Upper lobe of right lung (tissue), 1 donor: ENCODE results near the gene LCN1. TPM values are rescaled to one million over a fixed set of nuclear protein-coding genes. Genes with fewer than 3 reads are reported as not detected.
A peak's percentile ranks its signal among the peaks of the same experiment; 100 is the strongest.
"Not testable (repeated sequence)": the region's sequence is repeated elsewhere in the genome, so short reads cannot be mapped to it uniquely, and the experiment has no call there.

Experiments
- ATAC-seq: fragments of 200-7000 bp; cut with Tn5 transposase; one replicate; pipeline ENCODE4 v1.9.1; 2020; ENCODE audit warnings: mild to moderate bottlenecking, moderate library complexity
- DNase-seq: peaks from one replicate; pipeline ENCODE4 v3.0.0-alpha.2; 2020
- H3K27ac ChIP-seq: fragments of 200-600 bp; one replicate; pipeline ENCODE4 v1.8.0; 2022
- H3K27me3 ChIP-seq: fragments of 200-600 bp; one replicate; pipeline ENCODE4 v1.8.0; 2022; ENCODE audit warnings: mild to moderate bottlenecking
- H3K36me3 ChIP-seq: fragments of 200-600 bp; one replicate; pipeline ENCODE4 v1.8.0; 2022
- H3K4me1 ChIP-seq: fragments of 200-600 bp; one replicate; pipeline ENCODE4 v1.8.0; 2022
- H3K4me3 ChIP-seq: fragments of 200-600 bp; one replicate; pipeline ENCODE4 v1.8.0; 2022; ENCODE audit warnings: mild to moderate bottlenecking
- H3K9me3 ChIP-seq: fragments of 200-600 bp; one replicate; pipeline ENCODE4 v1.8.0; 2022
- intact Hi-C: fragments of 100-400 bp; cut with DNase I; formaldehyde crosslinking; loops from one replicate; pipeline ENCODE4 v1.11.0; 2022
- total RNA-seq: library from RNA; stranded (reverse); fragmentation: NEBNext Ultra II Directional; extraction: Animal tissue kit (Norgen Biotek cat#: 25700); gene quantifications from one replicate; pipeline ENCODE4 v1.2.1, GENCODE V29; 2021
- TF ChIP-seq, protein P1 (sequence below): fragments of 200-600 bp; IDR thresholded peaks from one replicate; pipeline ENCODE4 v1.8.0; 2022; ENCODE audit warnings: antibody characterized with exemption
- donor health status: DM: no; HTN: yes; CAD: no; lungs with severe emphysema.

LCN1 gene
- total RNA-seq, 1 donor from 2014 or later = not detected

DNA sequence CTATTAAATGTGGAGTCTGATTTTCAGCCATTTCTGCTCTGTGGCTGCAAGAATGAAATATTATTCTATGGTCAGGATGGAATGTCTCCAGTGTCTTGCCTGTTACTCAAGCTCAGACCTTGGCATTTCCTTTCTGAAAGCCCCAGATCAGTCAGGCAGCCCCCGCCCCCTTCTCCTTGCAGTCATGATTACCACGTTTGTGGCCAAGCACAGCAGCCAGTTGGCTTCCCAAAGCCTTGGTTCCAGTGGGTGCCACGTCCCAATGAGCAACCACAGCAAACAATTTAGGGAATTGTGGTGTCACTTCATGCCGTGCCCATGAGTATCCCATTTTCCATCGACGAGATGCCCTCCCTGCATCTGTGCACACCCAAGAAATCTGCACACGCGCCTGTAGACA, 15.0 kb downstream of the LCN1 start:
- DNase-seq (no peak), ATAC-seq (no peak)
- TF ChIP-seq, protein P1, sequence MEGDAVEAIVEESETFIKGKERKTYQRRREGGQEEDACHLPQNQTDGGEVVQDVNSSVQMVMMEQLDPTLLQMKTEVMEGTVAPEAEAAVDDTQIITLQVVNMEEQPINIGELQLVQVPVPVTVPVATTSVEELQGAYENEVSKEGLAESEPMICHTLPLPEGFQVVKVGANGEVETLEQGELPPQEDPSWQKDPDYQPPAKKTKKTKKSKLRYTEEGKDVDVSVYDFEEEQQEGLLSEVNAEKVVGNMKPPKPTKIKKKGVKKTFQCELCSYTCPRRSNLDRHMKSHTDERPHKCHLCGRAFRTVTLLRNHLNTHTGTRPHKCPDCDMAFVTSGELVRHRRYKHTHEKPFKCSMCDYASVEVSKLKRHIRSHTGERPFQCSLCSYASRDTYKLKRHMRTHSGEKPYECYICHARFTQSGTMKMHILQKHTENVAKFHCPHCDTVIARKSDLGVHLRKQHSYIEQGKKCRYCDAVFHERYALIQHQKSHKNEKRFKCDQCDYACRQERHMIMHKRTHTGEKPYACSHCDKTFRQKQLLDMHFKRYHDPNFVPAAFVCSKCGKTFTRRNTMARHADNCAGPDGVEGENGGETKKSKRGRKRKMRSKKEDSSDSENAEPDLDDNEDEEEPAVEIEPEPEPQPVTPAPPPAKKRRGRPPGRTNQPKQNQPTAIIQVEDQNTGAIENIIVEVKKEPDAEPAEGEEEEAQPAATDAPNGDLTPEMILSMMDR = no peak
- Histone ChIP-seq H3K27ac (no peak overlapping the region), H3K9me3 (no peaks in the 10 kb centered on the region), H3K4me1 (no peaks in the 10 kb centered on the region), H3K27me3 (peaks cover 10% of the 10 kb centered on the region), H3K36me3 (no peaks in the 10 kb centered on the region), H3K4me3 (no peak overlapping the region)
- intact Hi-C loops = no loop called here

GRCh38 chr9:135543262-135543894, 22.1 kb downstream of the LCN1 start:
- intact Hi-C loops, H3K4me1 ChIP-seq, DNase-seq, H3K27ac ChIP-seq, H3K4me3 ChIP-seq, H3K36me3 ChIP-seq, ATAC-seq, H3K27me3 ChIP-seq, H3K9me3 ChIP-seq: not testable (repeated sequence)

- peak; percentile 48 for DNase-seq
- intact Hi-C loops = no loop called here
- Histone ChIP-seq H3K27ac (no peak overlapping the region), H3K9me3 (no peaks in the 10 kb centered on the region), H3K27me3 (no peaks in the 10 kb centered on the region), H3K36me3 (no peaks in the 10 kb centered on the region), H3K4me3 (no peak overlapping the region), H3K4me1 (no peaks in the 10 kb centered on the region)
- ATAC-seq = no peak
- TF ChIP-seq, protein P1 = no peak
Measured at GRCh38 chr9:135544981-135545635, 23.9 kb downstream of the LCN1 start.

DNA sequence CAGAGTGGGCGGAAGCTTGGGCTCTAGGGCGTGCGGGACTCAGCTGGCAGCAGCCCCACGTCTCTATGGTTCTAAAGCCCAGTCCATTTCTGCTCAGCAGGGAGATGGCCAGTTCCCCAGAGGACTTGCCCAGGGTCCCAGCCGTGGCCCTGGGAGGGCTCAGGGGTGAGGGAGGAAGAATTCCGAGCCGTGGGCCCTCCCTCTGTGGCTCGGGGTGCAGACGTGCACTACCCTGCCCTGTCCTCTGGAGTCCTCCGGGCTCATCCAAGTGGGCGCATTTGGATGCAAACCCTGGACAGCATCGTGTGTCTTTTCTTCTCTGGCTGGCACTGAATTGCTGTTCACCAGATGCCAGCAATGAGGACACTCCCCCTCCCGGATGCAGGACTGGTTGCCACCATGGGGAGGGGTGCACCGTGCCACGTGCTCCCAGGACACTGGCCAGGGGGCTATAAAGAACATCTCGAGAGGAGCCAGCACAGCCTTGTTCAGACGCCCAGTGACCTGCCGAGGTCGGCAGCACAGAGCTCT, 24.5 kb downstream of the LCN1 start, which contains the start of gene OBP2A:
OBP2A (plus strand) TSS at position 481 of the 531 bp plus-strand sequence. CDS start 55 bp downstream, outside the sequence.
- H3K4me3 ChIP-seq, H3K9me3 ChIP-seq, ATAC-seq, H3K27ac ChIP-seq, H3K27me3 ChIP-seq, H3K36me3 ChIP-seq, intact Hi-C loops, H3K4me1 ChIP-seq: not testable (repeated sequence)
- DNase-seq = peak; percentile 38

DNA sequence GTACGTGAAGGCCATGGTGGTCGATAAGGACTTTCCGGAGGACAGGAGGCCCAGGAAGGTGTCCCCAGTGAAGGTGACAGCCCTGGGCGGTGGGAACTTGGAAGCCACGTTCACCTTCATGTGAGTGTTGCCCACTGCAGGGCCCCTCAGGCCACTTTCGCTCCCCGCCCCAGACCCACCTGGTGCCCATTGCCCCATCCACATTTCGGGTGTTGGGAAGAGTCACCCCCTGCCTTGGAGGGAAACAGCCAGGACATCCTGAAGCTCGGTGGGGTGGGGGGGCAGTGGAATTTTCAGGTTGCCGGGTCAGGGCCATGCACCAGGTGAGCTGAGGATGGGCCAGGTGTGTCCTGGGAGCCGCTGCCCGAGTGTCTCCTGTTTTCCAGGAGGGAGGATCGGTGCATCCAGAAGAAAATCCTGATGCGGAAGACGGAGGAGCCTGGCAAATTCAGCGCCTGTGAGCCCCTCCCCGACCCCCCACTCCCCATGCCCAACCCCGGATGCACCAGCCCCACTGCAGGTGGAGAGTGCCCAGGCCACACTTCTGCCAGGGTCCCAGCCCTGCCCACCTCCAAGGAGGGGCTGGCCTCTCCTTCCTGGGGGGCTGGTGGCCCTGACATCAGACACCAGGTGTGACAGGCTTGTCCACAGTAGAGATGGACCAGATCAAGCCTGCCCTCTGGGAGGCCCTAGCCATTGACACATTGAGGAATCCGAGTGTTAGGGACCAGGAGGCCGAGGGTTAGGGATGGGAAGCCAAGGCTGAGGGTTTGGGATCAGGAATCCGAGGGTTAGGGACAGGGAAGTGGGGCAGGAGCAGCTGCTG, 25.8 kb downstream of the LCN1 start:
- H3K4me3 ChIP-seq, intact Hi-C loops, H3K27ac ChIP-seq, H3K27me3 ChIP-seq, H3K9me3 ChIP-seq, H3K4me1 ChIP-seq, H3K36me3 ChIP-seq, ATAC-seq: not testable (repeated sequence)
- DNase-seq = peak; percentile 51

GRCh38 chr9:135547756-135548736, 26.8 kb downstream of the LCN1 start:
- Histone ChIP-seq H3K27ac (no peak overlapping the region), H3K27me3 (no peaks in the 10 kb centered on the region), H3K36me3 (no peaks in the 10 kb centered on the region), H3K9me3 (no peaks in the 10 kb centered on the region), H3K4me3 (no peak overlapping the region), H3K4me1 (no peaks in the 10 kb centered on the region)
- intact Hi-C loops = no loop called here
- TF ChIP-seq, protein P1 = no peak
- DNase-seq (peak; percentile 57), ATAC-seq (no peak)

DNA sequence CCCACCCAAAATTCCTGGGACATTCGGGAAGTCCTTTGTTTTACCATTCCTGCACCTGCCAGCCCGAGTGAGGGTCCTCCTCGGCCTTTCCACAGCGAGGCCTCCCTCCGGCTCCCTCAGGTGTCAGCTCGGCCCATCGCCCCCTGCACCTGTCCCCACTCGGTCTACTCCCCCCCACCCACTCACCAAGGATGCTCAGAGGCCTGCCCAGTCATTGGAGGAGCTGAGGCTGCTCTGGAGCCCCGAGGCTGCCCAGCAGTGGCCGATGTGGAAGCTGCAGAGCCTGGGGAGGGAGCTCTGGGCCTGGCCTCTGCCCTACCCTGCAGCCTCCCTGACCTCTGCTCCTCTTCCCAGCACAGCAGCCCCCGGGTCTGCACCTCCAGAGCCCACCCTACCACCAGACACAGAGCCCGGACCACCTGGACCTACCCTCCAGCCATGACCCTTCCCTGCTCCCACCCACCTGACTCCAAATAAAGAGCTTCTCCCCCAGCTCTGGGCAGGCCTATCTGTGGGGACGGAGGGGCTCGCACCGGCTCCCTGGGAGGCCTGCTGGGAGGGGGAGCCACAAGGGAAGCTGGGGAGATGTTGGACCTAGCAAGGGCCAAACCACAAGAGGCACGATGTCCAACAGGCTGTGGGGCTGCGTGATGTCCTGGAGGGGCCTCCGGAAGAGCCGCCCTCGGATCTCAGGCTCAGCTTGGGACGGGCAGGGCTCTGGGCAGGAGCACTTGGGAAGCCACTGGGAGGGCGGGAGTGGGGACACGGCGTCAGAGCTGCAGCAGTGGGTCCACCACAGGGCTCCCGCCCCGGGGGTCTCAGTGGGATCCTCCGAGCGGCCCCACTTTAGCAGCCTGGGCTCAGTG, 28.5 kb downstream of the LCN1 start:
- H3K27ac ChIP-seq, H3K4me1 ChIP-seq, H3K36me3 ChIP-seq, intact Hi-C loops, H3K9me3 ChIP-seq, H3K4me3 ChIP-seq, H3K27me3 ChIP-seq, ATAC-seq: not testable (repeated sequence)
- peak; percentile 53 for DNase-seq
